HepG2 (cell line): Measurements from ENCODE around the gene PRH2. TPM values are rescaled to one million over a fixed set of nuclear protein-coding genes. Genes with fewer than 3 reads are reported as not detected.
A peak's percentile ranks its signal among the peaks of the same experiment; 100 is the strongest.

Experiments used
- BRCA1 ChIP-seq: sonication (generic); formaldehyde crosslinking; IDR thresholded peaks from 2 replicates; pipeline ENCODE4 v1.4.0; 2020; ENCODE audit warnings: missing genetic modification reagents
- ESRRA ChIP-seq: sonication (generic); formaldehyde crosslinking; IDR thresholded peaks from 2 replicates; pipeline ENCODE4 v1.5.1; 2020; ENCODE audit warnings: mild to moderate bottlenecking, low read depth, missing genetic modification reagents
- FLYWCH1 ChIP-seq: sonication (generic); formaldehyde crosslinking; IDR thresholded peaks from 2 replicates; pipeline ENCODE4 v1.8.1; 2023; ENCODE audit warnings: mild to moderate bottlenecking, missing genetic modification reagents
- FOXJ3 ChIP-seq: sonication (generic); formaldehyde crosslinking; IDR thresholded peaks from 2 replicates; pipeline ENCODE4 v1.4.0; 2020; ENCODE audit warnings: missing genetic modification reagents, mild to moderate bottlenecking, borderline replicate concordance
- GATAD1 ChIP-seq: IDR thresholded peaks from 2 replicates; pipeline ENCODE4 v1.6.1; 2016; ENCODE audit warnings: missing genetic modification reagents, missing compliant biosample characterization
- KMT2B ChIP-seq: IDR thresholded peaks from 2 replicates; pipeline ENCODE4 v1.6.1; 2016; ENCODE audit warnings: missing genetic modification reagents, missing compliant biosample characterization
- MAF1 ChIP-seq: sonication (generic); formaldehyde crosslinking; IDR thresholded peaks from 2 replicates; pipeline ENCODE4 v1.5.0; 2020; ENCODE audit warnings: missing genetic modification reagents, borderline replicate concordance
- NFE2L2 ChIP-seq: fragments of 150-350 bp; IDR thresholded peaks from 2 replicates; pipeline ENCODE4 v1.6.1; 2014; ENCODE audit warnings: low read length
- RFXAP ChIP-seq: sonication (generic); formaldehyde crosslinking; IDR thresholded peaks from 2 replicates; pipeline ENCODE4 v1.4.0; 2020; ENCODE audit warnings: missing genetic modification reagents, borderline replicate concordance
- SKI ChIP-seq: fragments of 450-650 bp; IDR thresholded peaks from one replicate; pipeline ENCODE4 v1.6.1; 2018; ENCODE audit warnings: mild to moderate bottlenecking; ENCODE audit not compliant: partially characterized antibody
- SRSF4 ChIP-seq: fragments of 200-400 bp; formaldehyde crosslinking; IDR thresholded peaks from one replicate; pipeline ENCODE4 v1.6.1; 2018; ENCODE audit warnings: mild to moderate bottlenecking, low read depth, low read length, moderate library complexity; ENCODE audit not compliant: poor library complexity, severe bottlenecking
- THYN1 ChIP-seq: sonication (generic); formaldehyde crosslinking; IDR thresholded peaks from 2 replicates; pipeline ENCODE4 v1.8.1; 2023; ENCODE audit warnings: low read depth, mild to moderate bottlenecking, moderate library complexity, missing genetic modification reagents, borderline replicate concordance
- TSC22D2 ChIP-seq: sonication (generic); formaldehyde crosslinking; IDR thresholded peaks from 2 replicates; pipeline ENCODE4 v1.5.1; 2020; ENCODE audit warnings: missing genetic modification reagents, mild to moderate bottlenecking, borderline replicate concordance
- ZFX ChIP-seq: sonication (generic); formaldehyde crosslinking; IDR thresholded peaks from 2 replicates; pipeline ENCODE4 v1.4.0; 2020; ENCODE audit warnings: mild to moderate bottlenecking, low read depth, missing genetic modification reagents, moderate library complexity
- ZIK1 ChIP-seq: sonication (generic); formaldehyde crosslinking; IDR thresholded peaks from 2 replicates; pipeline ENCODE4 v1.5.0; 2020; ENCODE audit warnings: mild to moderate bottlenecking, low read depth, missing genetic modification reagents, borderline replicate concordance
- ZNF136 ChIP-seq: sonication (generic); formaldehyde crosslinking; IDR thresholded peaks from 2 replicates; pipeline ENCODE4 v1.8.1; 2022; ENCODE audit warnings: low read depth, mild to moderate bottlenecking, moderate library complexity, missing genetic modification reagents
- ZNF441 ChIP-seq: sonication (generic); formaldehyde crosslinking; IDR thresholded peaks from 2 replicates; pipeline ENCODE4 v1.7.0; 2021; ENCODE audit warnings: missing genetic modification reagents, borderline replicate concordance
- ZNF749 ChIP-seq: sonication (generic); formaldehyde crosslinking; IDR thresholded peaks from 2 replicates; pipeline ENCODE4 v1.8.0; 2022; ENCODE audit warnings: mild to moderate bottlenecking, missing genetic modification reagents, moderate library complexity, borderline replicate concordance
- ZNF790 ChIP-seq: sonication (generic); formaldehyde crosslinking; IDR thresholded peaks from 2 replicates; pipeline ENCODE4 v1.8.0; 2022; ENCODE audit warnings: missing genetic modification reagents, mild to moderate bottlenecking, borderline replicate concordance
- polyA plus RNA-seq, 8 experiments: library from polyadenylated mRNA; depleted of rRNA in 3 of 8; stranded (reverse) in 7 of 8; unstranded in 1 of 8; fragments of >200 nt; fragmentation: Illumina TruSeq in 4 of 8; extraction: Trizol in 4 of 8; gene quantifications; 2 replicates each; pipeline versions ENCODE4 v1.2.1 to v1.2.3, GENCODE V29; 2011 to 2016; ENCODE audit warnings: low read depth in 4 of 8, missing spikeins in 1 of 8, mixed read lengths in 1 of 8; ENCODE audit not compliant: insufficient read depth in 1 of 8
- total RNA-seq, 5 experiments: library from RNA; depleted of rRNA; stranded (reverse); fragments of >200 nt; fragmentation: Illumina TruSeq; extraction: Trizol; gene quantifications; 2 replicates each; pipeline ENCODE4 v1.2.3, GENCODE V29; 2016; ENCODE audit warnings: low read depth in 1 of 5
- TF ChIP-seq, protein P1 (sequence below): sonication (generic); formaldehyde crosslinking; IDR thresholded peaks from 2 replicates; pipeline ENCODE4 v1.8.0; 2022; ENCODE audit warnings: mild to moderate bottlenecking, missing genetic modification reagents, moderate library complexity
- TF ChIP-seq, protein P2 (sequence below): IDR thresholded peaks from 2 replicates; pipeline ENCODE4 v1.6.1; 2016; ENCODE audit warnings: control low read depth
- TF ChIP-seq, protein P3 (sequence below): sonication (generic); formaldehyde crosslinking; IDR thresholded peaks from 2 replicates; pipeline ENCODE4 v1.8.1; 2023; ENCODE audit warnings: missing genetic modification reagents, inconsistent platforms, borderline replicate concordance
- TF ChIP-seq, protein P4 (sequence below): sonication (generic); formaldehyde crosslinking; IDR thresholded peaks from 2 replicates; pipeline ENCODE4 v1.4.0; 2020; ENCODE audit warnings: missing genetic modification reagents
- TF ChIP-seq, protein P5 (sequence below): sonication (generic); formaldehyde crosslinking; IDR thresholded peaks from 2 replicates; pipeline ENCODE4 v1.4.0; 2020; ENCODE audit warnings: mild to moderate bottlenecking, missing genetic modification reagents
- TF ChIP-seq, protein P6 (sequence below): sonication (generic); formaldehyde crosslinking; IDR thresholded peaks from 2 replicates; pipeline ENCODE4 v1.5.0; 2020; ENCODE audit warnings: missing genetic modification reagents

Gene PRH2
- total and polyA plus RNA-seq, 2 of the 13 experiments (the other 11 are each of a cell fraction or from before 2014, with no cell fraction given): 0.24 to 0.48 TPM

DNA sequence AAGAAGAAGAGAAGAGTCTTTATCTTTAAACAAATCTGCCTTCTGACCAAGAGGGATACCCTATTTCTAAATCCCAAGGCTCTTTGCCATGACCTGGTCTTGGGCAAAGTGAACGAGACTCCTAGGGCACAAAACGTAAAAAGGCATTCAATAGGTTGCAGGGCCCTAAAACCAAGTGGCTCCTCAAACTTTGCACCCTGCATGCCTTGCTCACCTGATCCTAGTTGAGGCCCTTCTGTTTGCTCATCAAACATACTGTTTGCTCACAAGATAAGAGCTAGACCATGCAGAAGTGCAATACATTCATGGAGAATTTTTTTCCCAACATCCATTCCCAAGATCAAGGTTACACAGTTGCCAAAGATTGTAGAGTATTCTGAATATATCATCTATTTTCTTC is 37.1 kb upstream of the PRH2 start (continued):
- TF ChIP-seq ZNF136 (CRISPR knock-in tag) (no peak), SRSF4 (no peak), ESRRA (0 out of 2 replicates have a peak, but pooled peaks have one; percentile 41), THYN1 (no peak), BRCA1 (no peak), RFXAP (CRISPR knock-in tag) (no peak), SKI (peak; percentile 93), ZIK1 (CRISPR knock-in tag) (no peak), ZNF790 (no peak), GATAD1 (CRISPR knock-in tag) (peak; percentile 74), FLYWCH1 (CRISPR knock-in tag) (no peak), ZFX (CRISPR knock-in tag) (peak; percentile 77), FOXJ3 (CRISPR knock-in tag) (peak; percentile 89; the same call in 1 of the 2 replicates), NFE2L2 (no peak), TSC22D2 (CRISPR knock-in tag) (peak; percentile 71; the same call in 1 of the 2 replicates), KMT2B (peak; percentile 50; the same call in 1 of the 2 replicates), ZNF749 (CRISPR knock-in tag) (0 out of 2 replicates have a peak, but pooled peaks have one; percentile 47), MAF1 (CRISPR knock-in tag) (no peak), ZNF441 (no peak)
- TF ChIP-seq, protein P1, sequence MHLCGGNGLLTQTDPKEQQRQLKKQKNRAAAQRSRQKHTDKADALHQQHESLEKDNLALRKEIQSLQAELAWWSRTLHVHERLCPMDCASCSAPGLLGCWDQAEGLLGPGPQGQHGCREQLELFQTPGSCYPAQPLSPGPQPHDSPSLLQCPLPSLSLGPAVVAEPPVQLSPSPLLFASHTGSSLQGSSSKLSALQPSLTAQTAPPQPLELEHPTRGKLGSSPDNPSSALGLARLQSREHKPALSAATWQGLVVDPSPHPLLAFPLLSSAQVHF (CRISPR knock-in tag): no peak
- TF ChIP-seq, protein P2, sequence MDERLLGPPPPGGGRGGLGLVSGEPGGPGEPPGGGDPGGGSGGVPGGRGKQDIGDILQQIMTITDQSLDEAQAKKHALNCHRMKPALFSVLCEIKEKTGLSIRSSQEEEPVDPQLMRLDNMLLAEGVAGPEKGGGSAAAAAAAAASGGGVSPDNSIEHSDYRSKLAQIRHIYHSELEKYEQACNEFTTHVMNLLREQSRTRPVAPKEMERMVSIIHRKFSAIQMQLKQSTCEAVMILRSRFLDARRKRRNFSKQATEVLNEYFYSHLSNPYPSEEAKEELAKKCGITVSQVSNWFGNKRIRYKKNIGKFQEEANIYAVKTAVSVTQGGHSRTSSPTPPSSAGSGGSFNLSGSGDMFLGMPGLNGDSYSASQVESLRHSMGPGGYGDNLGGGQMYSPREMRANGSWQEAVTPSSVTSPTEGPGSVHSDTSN (CRISPR knock-in tag): no peak
- TF ChIP-seq, protein P3, sequence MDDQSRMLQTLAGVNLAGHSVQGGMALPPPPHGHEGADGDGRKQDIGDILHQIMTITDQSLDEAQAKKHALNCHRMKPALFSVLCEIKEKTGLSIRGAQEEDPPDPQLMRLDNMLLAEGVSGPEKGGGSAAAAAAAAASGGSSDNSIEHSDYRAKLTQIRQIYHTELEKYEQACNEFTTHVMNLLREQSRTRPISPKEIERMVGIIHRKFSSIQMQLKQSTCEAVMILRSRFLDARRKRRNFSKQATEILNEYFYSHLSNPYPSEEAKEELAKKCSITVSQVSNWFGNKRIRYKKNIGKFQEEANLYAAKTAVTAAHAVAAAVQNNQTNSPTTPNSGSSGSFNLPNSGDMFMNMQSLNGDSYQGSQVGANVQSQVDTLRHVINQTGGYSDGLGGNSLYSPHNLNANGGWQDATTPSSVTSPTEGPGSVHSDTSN (CRISPR knock-in tag): no peak
- TF ChIP-seq, protein P4, sequence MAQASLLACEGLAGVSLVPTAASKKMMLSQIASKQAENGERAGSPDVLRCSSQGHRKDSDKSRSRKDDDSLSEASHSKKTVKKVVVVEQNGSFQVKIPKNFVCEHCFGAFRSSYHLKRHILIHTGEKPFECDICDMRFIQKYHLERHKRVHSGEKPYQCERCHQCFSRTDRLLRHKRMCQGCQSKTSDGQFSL: no peak
- TF ChIP-seq, protein P5, sequence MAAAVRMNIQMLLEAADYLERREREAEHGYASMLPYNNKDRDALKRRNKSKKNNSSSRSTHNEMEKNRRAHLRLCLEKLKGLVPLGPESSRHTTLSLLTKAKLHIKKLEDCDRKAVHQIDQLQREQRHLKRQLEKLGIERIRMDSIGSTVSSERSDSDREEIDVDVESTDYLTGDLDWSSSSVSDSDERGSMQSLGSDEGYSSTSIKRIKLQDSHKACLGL: no peak
- TF ChIP-seq, protein P6, sequence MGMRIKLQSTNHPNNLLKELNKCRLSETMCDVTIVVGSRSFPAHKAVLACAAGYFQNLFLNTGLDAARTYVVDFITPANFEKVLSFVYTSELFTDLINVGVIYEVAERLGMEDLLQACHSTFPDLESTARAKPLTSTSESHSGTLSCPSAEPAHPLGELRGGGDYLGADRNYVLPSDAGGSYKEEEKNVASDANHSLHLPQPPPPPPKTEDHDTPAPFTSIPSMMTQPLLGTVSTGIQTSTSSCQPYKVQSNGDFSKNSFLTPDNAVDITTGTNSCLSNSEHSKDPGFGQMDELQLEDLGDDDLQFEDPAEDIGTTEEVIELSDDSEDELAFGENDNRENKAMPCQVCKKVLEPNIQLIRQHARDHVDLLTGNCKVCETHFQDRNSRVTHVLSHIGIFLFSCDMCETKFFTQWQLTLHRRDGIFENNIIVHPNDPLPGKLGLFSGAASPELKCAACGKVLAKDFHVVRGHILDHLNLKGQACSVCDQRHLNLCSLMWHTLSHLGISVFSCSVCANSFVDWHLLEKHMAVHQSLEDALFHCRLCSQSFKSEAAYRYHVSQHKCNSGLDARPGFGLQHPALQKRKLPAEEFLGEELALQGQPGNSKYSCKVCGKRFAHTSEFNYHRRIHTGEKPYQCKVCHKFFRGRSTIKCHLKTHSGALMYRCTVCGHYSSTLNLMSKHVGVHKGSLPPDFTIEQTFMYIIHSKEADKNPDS: peak; percentile 72; the same call in 1 of the 2 replicates
